ENCODE data around the gene ZNRD2. TPM values are rescaled to one million over a fixed set of nuclear protein-coding genes. Genes with fewer than 3 reads are reported as not detected.
"Not testable (repeated sequence)": the region's sequence is repeated elsewhere in the genome, so short reads cannot be mapped to it uniquely, and the experiment has no call there.

The ZNRD2 gene
- total and polyA plus RNA-seq, 2 donors from 2014 or later, result 32.0 to 60.4 TPM

DNA sequence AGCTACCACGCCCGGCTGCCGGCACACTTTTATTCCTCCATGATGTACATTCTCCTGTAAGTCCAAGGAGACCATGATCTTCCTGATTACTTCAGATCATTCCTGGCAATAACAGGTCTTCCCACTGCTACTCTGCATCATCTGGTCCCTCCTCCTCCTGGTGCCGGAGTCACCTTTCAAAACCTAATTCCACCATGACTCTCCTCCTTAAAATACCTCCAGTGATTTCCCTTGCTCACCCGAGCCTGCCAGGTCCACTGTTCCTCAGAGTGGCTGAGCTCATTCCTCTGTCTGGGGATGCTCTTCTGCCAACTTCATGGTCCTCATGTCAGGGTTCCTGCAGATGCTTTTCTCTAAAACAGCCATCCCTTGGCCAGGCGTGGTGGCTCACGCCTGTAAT lies 8.3 kb upstream of the ZNRD2 start:
- Histone ChIP-seq H3K4me3 (ENCODE audit: low read length in 3 of 3) (no peak overlapping the region), H3K9ac (ENCODE audit: low read length in 3 of 3) (no peak overlapping the region), H3K36me3 (ENCODE audit: control insufficient read depth in 2 of 3, insufficient read depth in 3 of 3, low read length in 3 of 3) (no peaks in the 10 kb centered on the region), H3K27ac (ENCODE audit: low read depth in 2 of 2, low read length in 2 of 2) (no peak overlapping the region), H3K9me3 (ENCODE audit: control insufficient read depth in 2 of 3, insufficient read depth in 1 of 3, low read length in 3 of 3) (no peaks in the 10 kb centered on the region), H3K27me3 (ENCODE audit: control insufficient read depth, insufficient read depth, low read length) (no peaks in the 10 kb centered on the region), H3K4me1 (ENCODE audit: control insufficient read depth in 2 of 3, insufficient read depth in 2 of 3, low read depth in 1 of 3, low read length in 3 of 3) (peaks cover 0 to 25% (median 13%) of the 10 kb centered on the region in 3 donors)
- TF ChIP-seq, protein P1, sequence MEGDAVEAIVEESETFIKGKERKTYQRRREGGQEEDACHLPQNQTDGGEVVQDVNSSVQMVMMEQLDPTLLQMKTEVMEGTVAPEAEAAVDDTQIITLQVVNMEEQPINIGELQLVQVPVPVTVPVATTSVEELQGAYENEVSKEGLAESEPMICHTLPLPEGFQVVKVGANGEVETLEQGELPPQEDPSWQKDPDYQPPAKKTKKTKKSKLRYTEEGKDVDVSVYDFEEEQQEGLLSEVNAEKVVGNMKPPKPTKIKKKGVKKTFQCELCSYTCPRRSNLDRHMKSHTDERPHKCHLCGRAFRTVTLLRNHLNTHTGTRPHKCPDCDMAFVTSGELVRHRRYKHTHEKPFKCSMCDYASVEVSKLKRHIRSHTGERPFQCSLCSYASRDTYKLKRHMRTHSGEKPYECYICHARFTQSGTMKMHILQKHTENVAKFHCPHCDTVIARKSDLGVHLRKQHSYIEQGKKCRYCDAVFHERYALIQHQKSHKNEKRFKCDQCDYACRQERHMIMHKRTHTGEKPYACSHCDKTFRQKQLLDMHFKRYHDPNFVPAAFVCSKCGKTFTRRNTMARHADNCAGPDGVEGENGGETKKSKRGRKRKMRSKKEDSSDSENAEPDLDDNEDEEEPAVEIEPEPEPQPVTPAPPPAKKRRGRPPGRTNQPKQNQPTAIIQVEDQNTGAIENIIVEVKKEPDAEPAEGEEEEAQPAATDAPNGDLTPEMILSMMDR (IDR thresholded peaks at IDR 0.05; ENCODE audit: borderline replicate concordance, extremely low read depth, insufficient read depth), result no peak
- DNase-seq, result no peak
- intact Hi-C loops (cut with DNase I), result no loop called here
- FAIRE-seq, result no peak

DNA sequence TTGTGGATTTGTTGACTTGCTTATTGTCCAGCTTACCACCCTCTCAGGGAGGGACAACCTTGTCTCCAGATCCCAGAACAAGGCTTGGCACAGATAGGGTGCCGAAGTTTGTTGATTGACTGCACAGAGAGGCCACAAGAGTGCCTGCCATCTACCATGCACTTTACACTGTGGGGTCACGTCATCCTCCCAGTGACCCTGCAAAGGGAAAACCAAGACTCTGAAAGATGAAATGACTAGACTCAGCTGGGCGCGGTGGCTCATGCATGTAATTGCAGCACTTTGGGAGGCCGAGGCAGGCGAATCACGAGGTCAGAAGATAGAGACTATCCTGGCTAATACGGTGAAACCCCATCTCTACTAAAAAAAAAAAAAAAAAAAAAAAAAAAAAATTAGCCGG lies 7.5 kb upstream of the ZNRD2 start:
- no peaks in the 10 kb centered on the region for H3K9me3 ChIP-seq (ENCODE audit: control insufficient read depth in 2 of 3, insufficient read depth in 1 of 3, low read length in 3 of 3)
- no peaks in the 10 kb centered on the region for H3K27me3 ChIP-seq (ENCODE audit: control insufficient read depth, insufficient read depth, low read length)
- no peaks in the 10 kb centered on the region for H3K36me3 ChIP-seq (ENCODE audit: control insufficient read depth in 2 of 3, insufficient read depth in 3 of 3, low read length in 3 of 3)
- intact Hi-C loops (cut with DNase I), result no loop called here
- TF ChIP-seq, protein P1 (IDR thresholded peaks at IDR 0.05; ENCODE audit: borderline replicate concordance, extremely low read depth, insufficient read depth), result no peak
- no peak overlapping the region for H3K9ac ChIP-seq (ENCODE audit: low read length in 3 of 3)
- H3K4me3 ChIP-seq (ENCODE audit: low read length in 3 of 3), result no peak overlapping the region
- FAIRE-seq, result no peak
- no peak overlapping the region for H3K27ac ChIP-seq (ENCODE audit: low read depth in 2 of 2, low read length in 2 of 2)
- no peak for DNase-seq
- peaks cover 0 to 21% (median 11%) of the 10 kb centered on the region in 3 donors for H3K4me1 ChIP-seq (ENCODE audit: control insufficient read depth in 2 of 3, insufficient read depth in 2 of 3, low read depth in 1 of 3, low read length in 3 of 3)

DNA sequence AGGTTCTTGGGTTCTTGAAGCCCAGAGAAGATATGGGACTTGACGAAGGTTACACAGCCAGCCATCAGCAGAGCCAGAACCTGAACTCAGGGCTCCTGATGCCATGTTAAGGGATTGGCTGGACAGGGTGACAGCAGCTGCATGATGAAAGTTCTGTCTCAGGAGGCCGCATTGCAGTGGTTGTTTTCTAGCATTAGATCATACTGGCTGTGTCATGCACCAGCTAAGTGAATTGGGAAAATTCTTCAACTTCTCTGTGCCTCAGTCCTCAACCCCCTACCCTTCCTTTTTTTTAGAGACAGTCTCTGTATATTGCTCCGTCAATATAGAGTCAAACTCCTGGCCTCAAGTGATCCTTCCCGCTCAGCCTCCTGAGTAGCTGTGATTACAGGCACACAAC lies 6.7 kb upstream of the ZNRD2 start:
- Histone ChIP-seq H3K9me3 (ENCODE audit: control insufficient read depth in 2 of 3, insufficient read depth in 1 of 3, low read length in 3 of 3) (no peaks in the 10 kb centered on the region), H3K4me1 (ENCODE audit: control insufficient read depth in 2 of 3, insufficient read depth in 2 of 3, low read depth in 1 of 3, low read length in 3 of 3) (peaks cover 0 to 24% (median 15%) of the 10 kb centered on the region in 3 donors), H3K4me3 (ENCODE audit: low read length in 3 of 3) (no peak overlapping the region), H3K9ac (ENCODE audit: low read length in 3 of 3) (no peak overlapping the region), H3K27me3 (ENCODE audit: control insufficient read depth, insufficient read depth, low read length) (no peaks in the 10 kb centered on the region), H3K27ac (ENCODE audit: low read depth in 2 of 2, low read length in 2 of 2) (no peak overlapping the region), H3K36me3 (ENCODE audit: control insufficient read depth in 2 of 3, insufficient read depth in 3 of 3, low read length in 3 of 3) (peaks cover 0 to 2% (median 2%) of the 10 kb centered on the region in 3 donors)
- intact Hi-C loops (cut with DNase I), result no loop called here
- TF ChIP-seq, protein P1 (IDR thresholded peaks at IDR 0.05; ENCODE audit: borderline replicate concordance, extremely low read depth, insufficient read depth), result no peak
- FAIRE-seq (no peak), DNase-seq (no peak)

DNA sequence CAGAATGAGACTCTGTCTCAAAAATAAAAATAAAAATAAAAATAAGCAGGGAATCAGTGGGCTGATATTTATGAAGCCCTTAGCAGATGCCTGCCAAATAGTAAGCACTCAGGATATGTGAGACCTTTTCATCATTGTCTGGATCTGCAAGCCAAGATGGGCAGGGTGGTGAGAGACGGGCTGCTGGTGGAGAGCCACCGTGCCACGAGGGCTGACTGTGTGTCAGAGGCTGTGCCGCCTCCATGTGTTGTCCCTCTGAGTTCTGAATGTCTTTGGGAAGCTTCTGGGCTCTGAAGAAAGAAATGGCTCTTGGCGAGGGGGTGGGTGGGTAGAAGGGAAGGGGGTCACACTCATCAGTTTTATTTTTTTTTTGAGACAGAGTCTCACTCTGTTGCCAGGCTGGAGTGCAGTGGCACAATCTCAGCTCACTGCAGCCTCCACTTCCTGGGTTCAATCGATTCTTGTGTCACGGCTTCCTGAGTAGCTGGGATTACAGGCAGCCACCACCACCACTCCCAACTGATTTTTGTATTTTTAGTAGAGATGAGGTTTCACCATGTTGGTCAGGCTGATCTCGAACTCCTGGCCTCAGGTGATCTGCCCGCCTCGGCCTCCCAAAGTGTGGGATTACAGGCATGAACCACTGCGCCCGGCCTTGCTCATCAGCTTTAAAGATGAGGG lies 5.3 kb upstream of the ZNRD2 start:
- H3K27me3 ChIP-seq (ENCODE audit: control insufficient read depth, insufficient read depth, low read length); H3K36me3 ChIP-seq (ENCODE audit: control insufficient read depth in 2 of 3, insufficient read depth in 3 of 3, low read length in 3 of 3); DNase-seq; H3K9ac ChIP-seq (ENCODE audit: low read length in 3 of 3); intact Hi-C loops (cut with DNase I); FAIRE-seq; H3K4me3 ChIP-seq (ENCODE audit: low read length in 3 of 3); H3K27ac ChIP-seq (ENCODE audit: low read depth in 2 of 2, low read length in 2 of 2); H3K9me3 ChIP-seq (ENCODE audit: control insufficient read depth in 2 of 3, insufficient read depth in 1 of 3, low read length in 3 of 3): not testable (repeated sequence)
- H3K4me1 ChIP-seq (ENCODE audit: control insufficient read depth in 2 of 3, insufficient read depth in 2 of 3, low read depth in 1 of 3, low read length in 3 of 3), result peaks cover 3 to 22% (median 17%) of the 10 kb centered on the region in 3 donors
